Activated naive CD4-positive, alpha-beta T cell treated with anti-CD3 and anti-CD28 coated beads, Interleukin-2, amount 50 U/mL, for 24 hours (primary cell): ENCODE results near the gene MX2.

Source experiments
- H3K27ac Mint-ChIP-seq: one replicate; pipeline ENCODE4 v1.8.0; 2021; ENCODE audit warnings: mild to moderate bottlenecking, mixed read lengths
- H3K27me3 Mint-ChIP-seq: one replicate; pipeline ENCODE4 v1.8.0; 2021; ENCODE audit warnings: mixed read lengths
- H3K36me3 Mint-ChIP-seq: one replicate; pipeline ENCODE4 v1.8.0; 2021; ENCODE audit warnings: mixed read lengths
- H3K4me1 Mint-ChIP-seq: one replicate; pipeline ENCODE4 v1.8.0; 2021; ENCODE audit warnings: mixed read lengths
- H3K4me3 Mint-ChIP-seq: one replicate; pipeline ENCODE4 v1.8.0; 2021; ENCODE audit warnings: mild to moderate bottlenecking, mixed read lengths
- H3K9me3 Mint-ChIP-seq: one replicate; pipeline ENCODE4 v1.8.0; 2021; ENCODE audit warnings: mixed read lengths

MX2 gene

GRCh38 chr21:41326414-41327080, 35.3 kb upstream of the MX2 start:
- H3K4me3 Mint-ChIP-seq: no peak overlapping the region
- no peaks in the 10 kb centered on the region for H3K9me3 Mint-ChIP-seq
- H3K36me3 Mint-ChIP-seq: no peaks in the 10 kb centered on the region
- peaks cover 5% of the 10 kb centered on the region for H3K4me1 Mint-ChIP-seq
- H3K27me3 Mint-ChIP-seq: no peaks in the 10 kb centered on the region
- H3K27ac Mint-ChIP-seq: no peak overlapping the region

- H3K36me3 Mint-ChIP-seq: peaks cover 1% of the 10 kb centered on the region
- H3K27me3 Mint-ChIP-seq: no peaks in the 10 kb centered on the region
- no peak overlapping the region for H3K4me3 Mint-ChIP-seq
- H3K9me3 Mint-ChIP-seq: no peaks in the 10 kb centered on the region
- peak overlapping the region; percentile 2 for H3K27ac Mint-ChIP-seq
- no peaks in the 10 kb centered on the region for H3K4me1 Mint-ChIP-seq
Observed at GRCh38 chr21:41327753-41328152, 34.1 kb upstream of the MX2 start.

GRCh38 chr21:41328660-41329607, 32.9 kb upstream of the MX2 start:
- Mint-ChIP-seq H3K4me1 (no peaks in the 10 kb centered on the region), H3K36me3 (peaks cover 5% of the 10 kb centered on the region), H3K4me3 (no peak overlapping the region), H3K9me3 (peaks cover 5% of the 10 kb centered on the region), H3K27me3 (no peaks in the 10 kb centered on the region), H3K27ac (no peak overlapping the region)

- Mint-ChIP-seq H3K4me3 (no peak overlapping the region), H3K27ac (no peak overlapping the region), H3K9me3 (peaks cover 5% of the 10 kb centered on the region), H3K4me1 (no peaks in the 10 kb centered on the region), H3K36me3 (peaks cover 5% of the 10 kb centered on the region), H3K27me3 (no peaks in the 10 kb centered on the region)
Observed at GRCh38 chr21:41333752-41334151, 28.1 kb upstream of the MX2 start.

GRCh38 chr21:41337515-41337914, 24.3 kb upstream of the MX2 start:
- Mint-ChIP-seq H3K9me3 (peaks cover 11% of the 10 kb centered on the region), H3K27ac (no peak overlapping the region), H3K4me3 (no peak overlapping the region), H3K4me1 (no peaks in the 10 kb centered on the region), H3K27me3 (no peaks in the 10 kb centered on the region), H3K36me3 (peaks cover 9% of the 10 kb centered on the region)

- Mint-ChIP-seq H3K27ac (no peak overlapping the region), H3K4me1 (no peaks in the 10 kb centered on the region), H3K36me3 (peaks cover 10% of the 10 kb centered on the region)
Observed at GRCh38 chr21:41338455-41338854, 23.4 kb upstream of the MX2 start.

GRCh38 chr21:41342035-41342434, 19.8 kb upstream of the MX2 start:
- Mint-ChIP-seq H3K27me3 (no peaks in the 10 kb centered on the region), H3K27ac (no peak overlapping the region), H3K36me3 (peaks cover 7% of the 10 kb centered on the region), H3K4me3 (no peak overlapping the region), H3K9me3 (peaks cover 6% of the 10 kb centered on the region), H3K4me1 (no peaks in the 10 kb centered on the region)

More at GRCh38 chr21:41338455-41338854, 23.4 kb upstream of the MX2 start:
- Mint-ChIP-seq H3K27me3 (no peaks in the 10 kb centered on the region), H3K4me3 (no peak overlapping the region), H3K9me3 (peaks cover 9% of the 10 kb centered on the region)

GRCh38 chr21:41344146-41344545, 17.7 kb upstream of the MX2 start:
- H3K4me1 Mint-ChIP-seq: no peaks in the 10 kb centered on the region

GRCh38 chr21:41345356-41345755, 16.5 kb upstream of the MX2 start:
- Mint-ChIP-seq H3K36me3 (peaks cover 7% of the 10 kb centered on the region), H3K4me1 (no peaks in the 10 kb centered on the region), H3K4me3 (no peak overlapping the region), H3K27ac (no peak overlapping the region), H3K27me3 (peaks cover 1% of the 10 kb centered on the region), H3K9me3 (peaks cover 6% of the 10 kb centered on the region)

More at GRCh38 chr21:41344146-41344545, 17.7 kb upstream of the MX2 start:
- Mint-ChIP-seq H3K27ac (no peak overlapping the region), H3K4me3 (no peak overlapping the region), H3K36me3 (peaks cover 7% of the 10 kb centered on the region), H3K27me3 (no peaks in the 10 kb centered on the region), H3K9me3 (peaks cover 6% of the 10 kb centered on the region)

GRCh38 chr21:41345934-41346685, 15.7 kb upstream of the MX2 start:
- Mint-ChIP-seq H3K9me3 (peaks cover 6% of the 10 kb centered on the region), H3K4me1 (no peaks in the 10 kb centered on the region), H3K36me3 (peaks cover 7% of the 10 kb centered on the region), H3K27ac (no peak overlapping the region), H3K4me3 (no peak overlapping the region), H3K27me3 (peaks cover 4% of the 10 kb centered on the region)

GRCh38 chr21:41346758-41347157, 15.1 kb upstream of the MX2 start:
- H3K36me3 Mint-ChIP-seq: peaks cover 7% of the 10 kb centered on the region

GRCh38 chr21:41348434-41348833, 13.4 kb upstream of the MX2 start:
- H3K9me3 Mint-ChIP-seq: no peaks in the 10 kb centered on the region
- H3K36me3 Mint-ChIP-seq: no peaks in the 10 kb centered on the region
- no peak overlapping the region for H3K27ac Mint-ChIP-seq
- no peaks in the 10 kb centered on the region for H3K4me1 Mint-ChIP-seq
- peaks cover 4% of the 10 kb centered on the region for H3K27me3 Mint-ChIP-seq
- H3K4me3 Mint-ChIP-seq: no peak overlapping the region

More at GRCh38 chr21:41346758-41347157, 15.1 kb upstream of the MX2 start:
- H3K4me3 Mint-ChIP-seq: no peak overlapping the region
- no peak overlapping the region for H3K27ac Mint-ChIP-seq
- H3K27me3 Mint-ChIP-seq: peaks cover 4% of the 10 kb centered on the region
- H3K9me3 Mint-ChIP-seq: peaks cover 6% of the 10 kb centered on the region
- H3K4me1 Mint-ChIP-seq: no peaks in the 10 kb centered on the region

GRCh38 chr21:41349126-41349525, 12.7 kb upstream of the MX2 start:
- peaks cover 4% of the 10 kb centered on the region for H3K27me3 Mint-ChIP-seq
- no peaks in the 10 kb centered on the region for H3K4me1 Mint-ChIP-seq
- H3K36me3 Mint-ChIP-seq: no peaks in the 10 kb centered on the region
- no peak overlapping the region for H3K4me3 Mint-ChIP-seq
- no peak overlapping the region for H3K27ac Mint-ChIP-seq
- H3K9me3 Mint-ChIP-seq: no peaks in the 10 kb centered on the region

- H3K9me3 Mint-ChIP-seq: no peaks in the 10 kb centered on the region
- no peak overlapping the region for H3K4me3 Mint-ChIP-seq
- peaks cover 4% of the 10 kb centered on the region for H3K27me3 Mint-ChIP-seq
- H3K4me1 Mint-ChIP-seq: no peaks in the 10 kb centered on the region
- no peaks in the 10 kb centered on the region for H3K36me3 Mint-ChIP-seq
- H3K27ac Mint-ChIP-seq: no peak overlapping the region
Observed at GRCh38 chr21:41349619-41350390, 12.0 kb upstream of the MX2 start.
